ENCODE measurements around the gene PAH. TPM values are rescaled to one million over a fixed set of nuclear protein-coding genes. Genes with fewer than 3 reads are reported as not detected.

PAH gene
- total and polyA plus RNA-seq, 2 of the 13 experiments (the other 11 are each of a cell fraction or from before 2014, with no cell fraction given), result 192 to 451 TPM

DNA sequence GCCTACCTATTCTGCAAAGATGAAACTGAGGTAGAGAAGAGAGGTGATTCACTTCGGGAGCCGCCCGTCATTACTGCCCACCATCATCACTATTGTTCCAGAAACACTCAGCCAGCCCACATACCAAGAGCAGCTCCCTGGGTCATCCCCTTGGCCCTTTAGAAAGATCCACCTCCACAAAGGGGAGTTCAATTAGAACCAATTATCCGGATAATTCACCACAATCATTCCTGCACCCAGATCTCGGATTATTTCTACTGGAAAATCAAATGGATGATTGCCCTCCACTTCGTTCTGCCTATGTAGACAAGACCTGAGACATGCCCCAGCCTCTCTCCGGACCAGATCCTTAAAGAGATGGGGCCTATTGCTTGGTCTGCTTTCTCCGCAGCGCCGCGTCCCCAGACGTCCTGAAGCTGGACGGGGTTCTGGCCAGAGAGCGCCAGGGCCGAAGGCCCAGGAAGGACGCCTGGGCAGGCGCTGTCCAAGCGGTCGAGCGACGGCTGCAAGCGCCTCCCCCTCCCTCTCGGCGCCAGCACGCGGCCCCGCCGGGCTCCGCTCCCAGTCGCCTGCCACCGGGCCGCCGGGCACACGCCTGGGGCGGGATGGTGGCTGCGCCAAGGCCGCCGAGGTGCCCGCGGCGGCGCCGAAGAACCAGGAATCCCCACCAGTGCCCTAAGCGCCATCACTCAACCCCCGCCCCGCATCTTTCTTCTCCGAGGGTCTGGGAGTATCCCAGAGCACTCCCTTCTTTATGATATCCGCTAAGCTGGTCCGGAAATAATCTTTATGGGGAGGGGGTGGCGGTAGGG is 39.1 kb upstream of the PAH start:
- POLR2A ChIA-PET, result no interaction called here
- H3K4me1 ChIP-seq (ENCODE audit: insufficient read depth, low read length), result peaks cover 12% of the 10 kb centered on the region
- no peaks in the 10 kb centered on the region for H3K79me2 ChIP-seq (ENCODE audit: insufficient read depth, low read length)
- H3K9ac ChIP-seq (ENCODE audit: insufficient read depth, low read depth, low read length), result no peak overlapping the region
- H3K27me3 ChIP-seq (ENCODE audit: control insufficient read depth in 1 of 2, insufficient read depth in 2 of 2, low read length in 2 of 2), result peaks cover 6 to 61% of the 10 kb centered on the region in 2 experiments
- no peaks in the 10 kb centered on the region for H3K9me3 ChIP-seq (ENCODE audit: low read length)
- ATAC-seq, result peak; percentile 77
- H3K27ac ChIP-seq (ENCODE audit: extremely low read length, insufficient read depth, low read length), result no peak overlapping the region
- no peak for DNase-seq (ENCODE audit: low spot score)
- in situ Hi-C loops (cut with HindIII; ENCODE audit: extremely low pct_ligation_motif_present, low pct_unique_long_range_greater_than_20kb) (no loop called here), intact Hi-C loops (cut with micrococcal nuclease; ENCODE audit: unreplicated experiment) (no loop called here)
- no peak overlapping the region for H2AFZ ChIP-seq (ENCODE audit: low read length)
- no peak for FAIRE-seq
- H3K4me3 ChIP-seq (replicated peaks in 1 of 3; ENCODE audit: insufficient read depth in 1 of 3, low read depth in 2 of 3, low read length in 3 of 3), result no peak overlapping the region; a peak in 1 of 6 replicates
- 38% methylated on average over 14 of the region's 50 CpGs for WGBS (ENCODE audit: low lambda C conversion rate)
- peak overlapping the region; percentile 36; the same call in 1 of the 2 replicates for H3K4me2 ChIP-seq (ENCODE audit: low read depth, low read length)
- BruUV-seq (replicated peaks), result no TSS peak
- H4K20me1 ChIP-seq (ENCODE audit: insufficient read depth, low read length), result no peaks in the 10 kb centered on the region
- H3K36me3 ChIP-seq (replicated peaks in 1 of 2; ENCODE audit: control insufficient read depth in 1 of 2, insufficient read depth in 2 of 2, low read length in 2 of 2), result no peaks in the 10 kb centered on the region
- CTCF ChIA-PET (ENCODE audit: low intra/inter-chr PET ratio, low total read pairs), result no interaction called here
- TF ChIP-seq RFX5 (IDR thresholded peaks at IDR 0.05; ENCODE audit: low read depth, low read length) (no peak), IKZF4 (CRISPR knock-in tag; IDR thresholded peaks at IDR 0.05; ENCODE audit: borderline replicate concordance, low read depth, not compliant biosample characterization) (no peak), NCOA1 (CRISPR knock-in tag; IDR thresholded peaks at IDR 0.05) (no peak), HMGA1 (CRISPR knock-in tag; conservative IDR thresholded peaks at IDR 0.05) (no peak), ZNF569 (CRISPR knock-in tag; IDR thresholded peaks at IDR 0.05; ENCODE audit: borderline replicate concordance) (no peak), FOXO1 (CRISPR knock-in tag; IDR thresholded peaks at IDR 0.05) (no peak)
- TF ChIP-seq, protein P1, sequence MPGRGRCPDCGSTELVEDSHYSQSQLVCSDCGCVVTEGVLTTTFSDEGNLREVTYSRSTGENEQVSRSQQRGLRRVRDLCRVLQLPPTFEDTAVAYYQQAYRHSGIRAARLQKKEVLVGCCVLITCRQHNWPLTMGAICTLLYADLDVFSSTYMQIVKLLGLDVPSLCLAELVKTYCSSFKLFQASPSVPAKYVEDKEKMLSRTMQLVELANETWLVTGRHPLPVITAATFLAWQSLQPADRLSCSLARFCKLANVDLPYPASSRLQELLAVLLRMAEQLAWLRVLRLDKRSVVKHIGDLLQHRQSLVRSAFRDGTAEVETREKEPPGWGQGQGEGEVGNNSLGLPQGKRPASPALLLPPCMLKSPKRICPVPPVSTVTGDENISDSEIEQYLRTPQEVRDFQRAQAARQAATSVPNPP (CRISPR knock-in tag; IDR thresholded peaks at IDR 0.05), result no peak
- TF ChIP-seq, protein P2, sequence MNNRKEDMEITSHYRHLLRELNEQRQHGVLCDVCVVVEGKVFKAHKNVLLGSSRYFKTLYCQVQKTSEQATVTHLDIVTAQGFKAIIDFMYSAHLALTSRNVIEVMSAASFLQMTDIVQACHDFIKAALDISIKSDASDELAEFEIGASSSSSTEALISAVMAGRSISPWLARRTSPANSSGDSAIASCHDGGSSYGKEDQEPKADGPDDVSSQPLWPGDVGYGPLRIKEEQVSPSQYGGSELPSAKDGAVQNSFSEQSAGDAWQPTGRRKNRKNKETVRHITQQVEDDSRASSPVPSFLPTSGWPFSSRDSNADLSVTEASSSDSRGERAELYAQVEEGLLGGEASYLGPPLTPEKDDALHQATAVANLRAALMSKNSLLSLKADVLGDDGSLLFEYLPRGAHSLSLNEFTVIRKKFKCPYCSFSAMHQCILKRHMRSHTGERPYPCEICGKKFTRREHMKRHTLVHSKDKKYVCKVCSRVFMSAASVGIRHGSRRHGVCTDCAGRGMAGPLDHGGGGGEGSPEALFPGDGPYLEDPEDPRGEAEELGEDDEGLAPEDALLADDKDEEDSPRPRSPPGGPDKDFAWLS (CRISPR knock-in tag; IDR thresholded peaks at IDR 0.05; ENCODE audit: borderline replicate concordance), result no peak
- TF ChIP-seq, protein P3, sequence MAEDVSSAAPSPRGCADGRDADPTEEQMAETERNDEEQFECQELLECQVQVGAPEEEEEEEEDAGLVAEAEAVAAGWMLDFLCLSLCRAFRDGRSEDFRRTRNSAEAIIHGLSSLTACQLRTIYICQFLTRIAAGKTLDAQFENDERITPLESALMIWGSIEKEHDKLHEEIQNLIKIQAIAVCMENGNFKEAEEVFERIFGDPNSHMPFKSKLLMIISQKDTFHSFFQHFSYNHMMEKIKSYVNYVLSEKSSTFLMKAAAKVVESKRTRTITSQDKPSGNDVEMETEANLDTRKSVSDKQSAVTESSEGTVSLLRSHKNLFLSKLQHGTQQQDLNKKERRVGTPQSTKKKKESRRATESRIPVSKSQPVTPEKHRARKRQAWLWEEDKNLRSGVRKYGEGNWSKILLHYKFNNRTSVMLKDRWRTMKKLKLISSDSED (CRISPR knock-in tag; IDR thresholded peaks at IDR 0.05), result no peak
- TF ChIP-seq, protein P4, sequence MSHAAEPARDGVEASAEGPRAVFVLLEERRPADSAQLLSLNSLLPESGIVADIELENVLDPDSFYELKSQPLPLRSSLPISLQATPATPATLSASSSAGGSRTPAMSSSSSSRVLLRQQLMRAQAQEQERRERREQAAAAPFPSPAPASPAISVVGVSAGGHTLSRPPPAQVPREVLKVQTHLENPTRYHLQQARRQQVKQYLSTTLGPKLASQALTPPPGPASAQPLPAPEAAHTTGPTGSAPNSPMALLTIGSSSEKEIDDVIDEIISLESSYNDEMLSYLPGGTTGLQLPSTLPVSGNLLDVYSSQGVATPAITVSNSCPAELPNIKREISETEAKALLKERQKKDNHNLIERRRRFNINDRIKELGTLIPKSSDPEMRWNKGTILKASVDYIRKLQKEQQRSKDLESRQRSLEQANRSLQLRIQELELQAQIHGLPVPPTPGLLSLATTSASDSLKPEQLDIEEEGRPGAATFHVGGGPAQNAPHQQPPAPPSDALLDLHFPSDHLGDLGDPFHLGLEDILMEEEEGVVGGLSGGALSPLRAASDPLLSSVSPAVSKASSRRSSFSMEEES (CRISPR knock-in tag; IDR thresholded peaks at IDR 0.05), result no peak
- TF ChIP-seq, protein P5, sequence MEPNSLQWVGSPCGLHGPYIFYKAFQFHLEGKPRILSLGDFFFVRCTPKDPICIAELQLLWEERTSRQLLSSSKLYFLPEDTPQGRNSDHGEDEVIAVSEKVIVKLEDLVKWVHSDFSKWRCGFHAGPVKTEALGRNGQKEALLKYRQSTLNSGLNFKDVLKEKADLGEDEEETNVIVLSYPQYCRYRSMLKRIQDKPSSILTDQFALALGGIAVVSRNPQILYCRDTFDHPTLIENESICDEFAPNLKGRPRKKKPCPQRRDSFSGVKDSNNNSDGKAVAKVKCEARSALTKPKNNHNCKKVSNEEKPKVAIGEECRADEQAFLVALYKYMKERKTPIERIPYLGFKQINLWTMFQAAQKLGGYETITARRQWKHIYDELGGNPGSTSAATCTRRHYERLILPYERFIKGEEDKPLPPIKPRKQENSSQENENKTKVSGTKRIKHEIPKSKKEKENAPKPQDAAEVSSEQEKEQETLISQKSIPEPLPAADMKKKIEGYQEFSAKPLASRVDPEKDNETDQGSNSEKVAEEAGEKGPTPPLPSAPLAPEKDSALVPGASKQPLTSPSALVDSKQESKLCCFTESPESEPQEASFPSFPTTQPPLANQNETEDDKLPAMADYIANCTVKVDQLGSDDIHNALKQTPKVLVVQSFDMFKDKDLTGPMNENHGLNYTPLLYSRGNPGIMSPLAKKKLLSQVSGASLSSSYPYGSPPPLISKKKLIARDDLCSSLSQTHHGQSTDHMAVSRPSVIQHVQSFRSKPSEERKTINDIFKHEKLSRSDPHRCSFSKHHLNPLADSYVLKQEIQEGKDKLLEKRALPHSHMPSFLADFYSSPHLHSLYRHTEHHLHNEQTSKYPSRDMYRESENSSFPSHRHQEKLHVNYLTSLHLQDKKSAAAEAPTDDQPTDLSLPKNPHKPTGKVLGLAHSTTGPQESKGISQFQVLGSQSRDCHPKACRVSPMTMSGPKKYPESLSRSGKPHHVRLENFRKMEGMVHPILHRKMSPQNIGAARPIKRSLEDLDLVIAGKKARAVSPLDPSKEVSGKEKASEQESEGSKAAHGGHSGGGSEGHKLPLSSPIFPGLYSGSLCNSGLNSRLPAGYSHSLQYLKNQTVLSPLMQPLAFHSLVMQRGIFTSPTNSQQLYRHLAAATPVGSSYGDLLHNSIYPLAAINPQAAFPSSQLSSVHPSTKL (CRISPR knock-in tag; IDR thresholded peaks at IDR 0.05), result no peak

All from HepG2 (cell line).